ENCODE data around the gene ADAMTS14.

- no peak for TF ChIP-seq POLR2A (IDR thresholded peaks at IDR 0.05; ENCODE audit: low read length)
- TF ChIP-seq GATA1 (IDR thresholded peaks at IDR 0.05; ENCODE audit: low read depth, low read length), result no peak
Observed at GRCh38 chr10:70669015-70669414, 3.3 kb upstream of the ADAMTS14 start.

Data from erythroblast (primary cell).